ENCODE data around the gene STXBP4.

The STXBP4 gene

DNA sequence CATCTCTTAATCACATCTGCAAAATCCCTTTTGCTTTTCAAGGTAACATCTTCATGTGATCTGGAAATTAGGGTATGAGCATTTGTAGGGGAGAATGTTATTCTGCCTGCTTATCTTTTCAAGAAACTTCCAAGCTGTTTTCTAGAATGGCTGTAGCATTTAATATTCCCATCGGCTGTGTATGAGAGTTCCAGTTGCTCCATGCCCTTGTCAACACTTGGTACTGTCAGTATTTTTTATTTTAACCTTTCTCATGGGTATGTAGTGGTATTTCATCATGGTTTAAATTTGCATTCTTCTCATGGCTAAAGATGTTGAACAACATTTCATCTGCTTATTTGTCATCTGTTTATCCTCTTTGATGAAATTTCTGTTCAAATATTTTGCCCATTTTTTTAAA lies 205.6 kb downstream of the STXBP4 start:
- no peak for DNase-seq (ENCODE audit: low read depth)

DNA sequence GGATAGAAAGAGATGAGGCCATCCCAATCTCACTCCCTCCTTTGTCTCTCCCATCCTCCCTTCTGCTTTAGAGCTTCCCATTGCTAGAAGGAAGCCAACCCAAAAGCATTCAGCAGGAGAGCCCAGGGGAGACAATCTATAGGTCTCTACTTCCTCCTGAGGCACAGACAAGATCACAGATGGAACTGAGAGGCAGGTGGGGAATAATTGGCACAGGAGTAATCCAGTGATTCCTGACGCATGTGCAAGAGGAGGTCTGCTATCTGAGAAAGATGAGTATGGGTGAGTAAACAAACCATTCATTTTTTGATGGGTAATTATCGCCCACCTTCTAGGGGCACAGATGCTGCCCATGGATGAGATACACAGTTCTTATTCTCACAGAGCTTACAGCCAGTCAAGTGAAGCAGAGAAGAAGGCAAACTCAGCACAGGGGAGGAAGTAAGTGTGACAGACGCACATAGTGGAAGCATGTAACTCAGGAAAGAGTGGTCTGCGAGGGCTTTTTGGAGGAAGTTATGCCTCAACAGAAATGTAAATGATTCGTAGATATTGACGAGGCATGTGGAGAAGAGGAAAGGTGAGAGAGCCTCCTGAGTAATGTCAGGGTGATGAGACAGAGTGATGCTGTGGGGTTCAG lies 207.3 kb downstream of the STXBP4 start:
- no peak for DNase-seq (ENCODE audit: low read depth)

- DNase-seq (ENCODE audit: low read depth): no peak
These were observed 208.7 kb downstream of the STXBP4 start for GRCh38 chr17:55177159-55177854.

GRCh38 chr17:55177855-55178217 lies 209.3 kb downstream of the STXBP4 start:
- no peak for DNase-seq (ENCODE audit: low read depth)

DNA sequence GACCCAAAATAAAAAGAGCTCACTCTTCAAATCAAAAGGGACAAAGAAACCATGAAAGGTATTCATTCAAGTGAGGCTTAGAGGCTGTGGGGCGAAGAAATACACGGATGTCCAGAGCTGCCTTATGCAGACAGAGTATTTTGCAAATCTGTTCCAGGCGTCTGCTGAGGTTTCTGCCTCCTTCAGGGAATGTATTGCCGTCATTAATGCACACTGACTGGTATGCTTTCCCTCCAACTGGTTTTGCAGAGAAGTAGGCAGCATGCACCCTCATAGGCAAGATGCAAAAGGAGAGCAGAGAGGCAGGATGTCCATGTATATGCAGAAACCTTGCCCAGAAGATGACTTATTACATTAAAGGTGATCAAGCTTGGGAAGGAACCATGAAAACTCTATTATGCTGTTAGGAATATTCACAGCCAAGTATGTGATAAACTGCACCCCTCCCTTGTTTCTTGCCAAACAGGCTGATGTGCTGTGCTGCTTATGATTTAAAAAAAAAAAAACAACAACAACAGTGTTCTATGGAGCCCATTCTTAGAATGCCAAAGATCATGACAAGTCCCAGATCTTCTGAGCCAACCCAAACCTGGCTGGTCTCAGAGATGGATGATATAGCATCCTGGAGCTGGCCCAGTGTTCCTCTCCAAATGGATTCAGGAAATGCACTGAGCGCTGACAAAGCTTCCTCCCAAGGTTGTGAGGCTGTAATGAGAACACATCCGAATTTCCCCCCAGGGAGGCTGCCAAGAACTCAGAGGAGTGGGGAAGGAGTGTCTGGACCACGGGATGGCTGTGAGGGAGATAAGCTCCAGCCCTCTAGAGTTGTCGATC lies 218.6 kb downstream of the STXBP4 start:
- no peak for DNase-seq (ENCODE audit: low read depth)

GRCh38 chr17:55190748-55191147 lies 222.2 kb downstream of the STXBP4 start:
- no peak for DNase-seq (ENCODE audit: low read depth)

- DNase-seq (ENCODE audit: low read depth): no peak
These were observed 230.3 kb downstream of the STXBP4 start for GRCh38 chr17:55198690-55199370.

DNA sequence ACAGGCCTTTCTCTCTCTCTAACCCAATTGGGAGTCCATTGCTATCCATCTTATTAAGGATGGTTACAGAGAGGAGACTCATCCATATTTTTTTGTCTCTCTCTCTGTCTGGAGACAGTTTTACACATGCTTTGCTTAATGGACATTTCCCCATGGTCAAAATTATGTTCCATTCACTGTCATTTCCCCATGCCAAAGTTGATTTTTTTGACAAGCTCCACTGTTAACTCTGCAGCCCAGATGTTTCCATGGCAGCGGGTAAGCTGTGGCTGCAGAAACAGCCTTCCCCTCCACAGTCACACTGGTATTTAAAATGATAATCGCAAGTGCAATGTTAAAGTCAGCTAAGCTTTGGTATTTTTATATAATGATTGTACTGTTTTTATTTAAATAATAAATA lies 232.3 kb downstream of the STXBP4 start:
- no peak for DNase-seq (ENCODE audit: low read depth)

DNA sequence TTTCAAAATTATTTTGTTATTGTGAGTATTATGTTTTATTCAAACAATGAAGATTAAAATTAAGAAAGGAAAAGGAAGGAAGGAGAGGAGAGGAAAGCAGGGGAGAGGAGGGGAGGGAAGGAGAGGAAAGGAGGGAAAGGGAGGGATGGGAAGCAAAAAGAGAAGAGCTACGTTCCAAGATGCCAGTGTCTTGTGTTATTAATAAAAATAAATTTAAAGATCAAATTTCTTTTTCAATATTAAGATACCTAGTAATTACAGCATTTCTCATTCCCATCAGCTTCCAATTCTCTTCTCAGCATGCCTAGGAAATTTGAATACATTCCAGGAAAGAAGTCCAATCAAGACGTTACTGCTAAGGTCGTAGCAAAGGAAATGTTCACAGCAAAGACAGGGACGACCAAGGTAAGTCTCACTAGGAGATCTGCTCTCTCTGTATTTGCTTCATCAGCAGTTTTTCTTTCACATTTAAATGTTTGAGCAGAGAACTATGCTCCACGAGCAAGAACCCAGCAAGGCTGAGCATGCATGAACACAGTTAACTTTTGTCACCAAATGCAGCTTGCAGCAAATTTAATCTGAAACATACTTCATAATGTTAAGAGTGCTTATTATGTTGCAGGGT lies 232.9 kb downstream of the STXBP4 start:
- no peak for DNase-seq (ENCODE audit: low read depth)

DNA sequence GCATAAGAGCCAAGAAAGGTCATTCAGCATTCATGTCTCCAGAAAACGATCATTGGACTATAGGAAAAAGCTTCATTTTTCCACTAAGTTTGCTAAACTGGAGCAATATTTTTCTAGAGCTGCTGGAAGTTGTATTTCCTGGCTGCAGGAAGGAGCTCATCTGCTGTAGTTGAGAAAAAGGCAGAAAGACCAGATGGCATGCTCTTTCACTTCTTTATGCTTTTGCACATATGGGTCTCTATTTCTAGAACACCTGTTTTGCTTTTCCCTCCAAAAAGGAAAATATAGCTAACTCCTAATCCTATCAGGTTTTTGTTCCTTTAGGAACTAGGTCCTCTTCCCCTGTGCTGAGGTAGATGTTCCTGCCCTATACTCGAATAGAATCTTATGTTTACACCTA lies 234.3 kb downstream of the STXBP4 start:
- DNase-seq (ENCODE audit: low read depth): no peak

GRCh38 chr17:55208078-55208812 lies 239.7 kb downstream of the STXBP4 start:
- no peak for DNase-seq (ENCODE audit: low read depth)

DNA sequence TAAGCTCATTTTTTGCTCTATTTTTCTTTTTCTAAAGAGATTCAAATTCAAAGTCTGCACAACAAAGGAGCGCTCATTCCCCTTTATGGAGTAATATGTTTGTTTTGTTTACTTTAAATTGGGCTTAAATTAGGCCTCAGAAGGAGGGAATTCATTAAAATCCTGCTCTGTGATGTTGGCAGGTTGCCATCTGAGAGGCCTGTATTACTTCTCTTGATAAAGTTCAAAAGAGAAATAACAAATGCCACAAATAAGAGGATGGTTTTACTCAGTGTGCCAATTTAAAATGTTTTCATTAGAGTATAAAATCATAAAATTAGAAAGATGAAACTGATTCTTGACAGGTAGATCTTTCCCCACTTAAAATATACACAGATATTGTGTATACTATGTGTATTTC lies 241.7 kb downstream of the STXBP4 start:
- no peak for DNase-seq (ENCODE audit: low read depth)

GRCh38 chr17:55212880-55213279 lies 244.3 kb downstream of the STXBP4 start:
- no peak for DNase-seq (ENCODE audit: low read depth)

- no peak for DNase-seq (ENCODE audit: low read depth)
These were observed 247.1 kb downstream of the STXBP4 start for GRCh38 chr17:55215711-55216110.

DNA sequence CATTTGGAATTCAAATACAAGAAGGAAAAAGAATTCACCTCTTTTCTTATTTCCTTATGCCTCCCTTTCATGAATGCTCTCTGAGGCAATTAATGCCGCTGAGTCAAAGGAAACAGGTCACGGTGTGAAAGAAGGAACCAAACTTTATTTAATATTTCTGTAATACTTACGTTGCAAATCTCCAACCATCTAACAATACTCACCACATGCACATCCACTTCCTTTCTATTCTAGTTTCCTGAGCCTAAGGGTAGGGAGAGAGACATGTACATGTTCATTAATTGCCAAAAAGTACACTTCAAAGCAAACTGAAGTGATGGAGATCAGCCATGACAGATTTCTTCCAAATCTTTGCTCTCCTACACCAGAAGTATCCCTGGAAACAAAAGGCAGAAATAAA lies 248.3 kb downstream of the STXBP4 start:
- DNase-seq (ENCODE audit: low read depth): no peak

DNA sequence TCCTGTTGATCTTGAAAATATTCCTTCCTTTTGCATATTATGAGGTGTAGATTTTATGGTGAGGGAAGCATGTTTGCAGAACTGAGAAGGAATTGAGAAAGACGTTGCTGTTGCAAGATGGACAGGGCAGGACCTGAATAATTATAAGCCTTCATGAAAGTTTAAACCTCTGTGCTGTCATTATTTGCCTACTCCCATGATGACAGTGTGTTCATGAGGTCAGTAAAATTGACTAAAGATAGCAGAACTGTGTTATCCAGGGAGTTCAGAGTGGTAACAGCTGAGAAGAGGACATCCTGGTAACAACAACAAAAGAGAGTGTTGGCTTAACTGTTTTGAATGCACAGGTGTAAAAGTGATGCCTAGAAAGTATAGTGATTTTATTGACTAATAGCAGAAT lies 250.9 kb downstream of the STXBP4 start:
- DNase-seq (ENCODE audit: low read depth): no peak

GRCh38 chr17:55219934-55220333 lies 251.4 kb downstream of the STXBP4 start:
- no peak for DNase-seq (ENCODE audit: low read depth)
